H9 (cell line): ENCODE results near the gene SF1. TPM values are rescaled to one million over a fixed set of nuclear protein-coding genes. Genes with fewer than 3 reads are reported as not detected.

Source experiments
- DNase-seq: peaks from one replicate; pipeline ENCODE4 v3.0.0-alpha.2; 2017
- H2AFZ ChIP-seq: one replicate; pipeline ENCODE4 v1.6.1; 2013; ENCODE audit warnings: mild to moderate bottlenecking, low read length, control low read depth, moderate library complexity
- H2AK5ac ChIP-seq: 2 replicates; pipeline ENCODE4 v1.6.1; 2013; ENCODE audit warnings: low read length, control low read depth, mixed read lengths; ENCODE audit not compliant: insufficient read length
- H2BK120ac ChIP-seq: one replicate; pipeline ENCODE4 v1.6.1; 2013; ENCODE audit warnings: low read depth, mild to moderate bottlenecking, low read length, control low read depth, inconsistent platforms; ENCODE audit not compliant: poor library complexity, severe bottlenecking
- H2BK12ac ChIP-seq: 2 replicates; pipeline ENCODE4 v1.6.1; 2013; ENCODE audit warnings: low read length, control low read depth, mixed read lengths, low read depth; ENCODE audit not compliant: insufficient read length
- H2BK15ac ChIP-seq: 2 replicates; pipeline ENCODE4 v1.6.1; 2013; ENCODE audit warnings: low read depth, low read length, control low read depth
- H2BK20ac ChIP-seq: one replicate; pipeline ENCODE4 v1.6.1; 2013; ENCODE audit warnings: low read depth, mild to moderate bottlenecking, low read length, control low read depth, inconsistent platforms; ENCODE audit not compliant: poor library complexity, severe bottlenecking
- H2BK5ac ChIP-seq: 2 replicates; pipeline ENCODE4 v1.6.1; 2013; ENCODE audit warnings: low read length, control low read depth, mixed read lengths; ENCODE audit not compliant: insufficient read length
- H3K14ac ChIP-seq: 2 replicates; pipeline ENCODE4 v1.6.1; 2013; ENCODE audit warnings: low read length, control low read depth; ENCODE audit not compliant: insufficient read depth
- H3K18ac ChIP-seq: 2 replicates; pipeline ENCODE4 v1.6.1; 2013; ENCODE audit warnings: low read depth, mild to moderate bottlenecking, mixed read lengths, low read length, control low read depth; ENCODE audit not compliant: insufficient read length
- H3K23ac ChIP-seq: 2 replicates; pipeline ENCODE4 v1.6.1; 2013; ENCODE audit warnings: low read length, control low read depth, mixed read lengths, low read depth; ENCODE audit not compliant: insufficient read length
- H3K23me2 ChIP-seq: 2 replicates; pipeline ENCODE4 v1.6.1; 2013; ENCODE audit warnings: low read depth, mild to moderate bottlenecking, mixed read lengths, low read length, control low read depth; ENCODE audit not compliant: insufficient read length, poor library complexity, severe bottlenecking
- H3K27ac ChIP-seq: 2 replicates; pipeline ENCODE4 v1.5.1; 2013; ENCODE audit warnings: low read length, control low read depth, mixed read lengths, low read depth; ENCODE audit not compliant: insufficient read length
- H3K27me3 ChIP-seq: 2 replicates; pipeline ENCODE4 v1.6.1; 2013; ENCODE audit warnings: low read length, control low read depth, inconsistent platforms; ENCODE audit not compliant: insufficient read depth
- H3K4ac ChIP-seq: 2 replicates; pipeline ENCODE4 v1.6.1; 2013; ENCODE audit warnings: low read depth, mild to moderate bottlenecking, control low read depth, inconsistent platforms, low read length, moderate library complexity
- H3K4me1 ChIP-seq: 2 replicates; pipeline ENCODE4 v1.6.1; 2013; ENCODE audit warnings: low read length, control low read depth, inconsistent platforms; ENCODE audit not compliant: insufficient read depth
- H3K4me2 ChIP-seq: 2 replicates; pipeline ENCODE4 v1.6.1; 2013; ENCODE audit warnings: low read length, control low read depth, mixed read lengths; ENCODE audit not compliant: insufficient read length, insufficient read depth
- H3K56ac ChIP-seq: 2 replicates; pipeline ENCODE4 v1.6.1; 2013; ENCODE audit warnings: low read depth, mild to moderate bottlenecking, mixed read lengths, low read length, control low read depth; ENCODE audit not compliant: insufficient read length
- H3K79me1 ChIP-seq: 2 replicates; pipeline ENCODE4 v1.6.1; 2013; ENCODE audit warnings: low read depth, mild to moderate bottlenecking, moderate library complexity, low read length, control low read depth, inconsistent platforms; ENCODE audit not compliant: insufficient read depth, poor library complexity, severe bottlenecking
- H3K79me2 ChIP-seq: 2 replicates; pipeline ENCODE4 v1.6.1; 2013; ENCODE audit warnings: low read length, control low read depth, inconsistent platforms; ENCODE audit not compliant: insufficient read depth
- H3K9ac ChIP-seq: 2 replicates; pipeline ENCODE4 v1.6.1; 2013; ENCODE audit warnings: low read length, control low read depth, mixed read lengths; ENCODE audit not compliant: insufficient read length; ENCODE audit errors: extremely low read depth
- H3K9me3 ChIP-seq: one replicate; pipeline ENCODE4 v1.6.1; 2013; ENCODE audit warnings: low read depth, low read length, inconsistent platforms; ENCODE audit not compliant: control insufficient read depth
- H3T11ph ChIP-seq: one replicate; pipeline ENCODE4 v1.6.1; 2013; ENCODE audit warnings: mild to moderate bottlenecking, low read length, control low read depth, inconsistent platforms
- H4K20me1 ChIP-seq: one replicate; pipeline ENCODE4 v1.6.1; 2013; ENCODE audit not compliant: control insufficient read depth, insufficient read length, insufficient read depth
- H4K5ac ChIP-seq: 2 replicates; pipeline ENCODE4 v1.6.1; 2013; ENCODE audit warnings: low read depth, mild to moderate bottlenecking, mixed read lengths, low read length, control low read depth; ENCODE audit not compliant: insufficient read length
- H4K8ac ChIP-seq: replicated peaks from 2 replicates; pipeline ENCODE4 v1.6.1; 2013; ENCODE audit warnings: low read length, control low read depth, mixed read lengths, low read depth; ENCODE audit not compliant: insufficient read length
- H4K91ac ChIP-seq: 2 replicates; pipeline ENCODE4 v1.6.1; 2013; ENCODE audit warnings: low read depth, mild to moderate bottlenecking, moderate library complexity, mixed read lengths, low read length, control low read depth; ENCODE audit not compliant: insufficient read length
- H3K27ac Mint-ChIP-seq, 3 experiments: 2 replicates in 2 of 3; 3 replicates in 1 of 3; pipeline ENCODE4 v1.8.0; 2020 to 2021; ENCODE audit warnings: mixed read lengths in 3 of 3, mild to moderate bottlenecking in 1 of 3, moderate library complexity in 1 of 3
- H3K27me3 Mint-ChIP-seq: 2 replicates; pipeline ENCODE4 v1.8.0; 2021; ENCODE audit warnings: low read depth, mild to moderate bottlenecking, moderate library complexity, mixed read lengths
- H3K36me3 Mint-ChIP-seq, 3 experiments: 2 replicates in 2 of 3; 3 replicates in 1 of 3; pipeline ENCODE4 v1.8.0; 2020 to 2021; ENCODE audit warnings: low read depth in 3 of 3, mixed read lengths in 3 of 3; ENCODE audit not compliant: insufficient read depth in 1 of 3
- H3K4me1 Mint-ChIP-seq, 2 experiments: 2 replicates each; pipeline ENCODE4 v1.8.0; 2020; ENCODE audit warnings: mixed read lengths in 2 of 2
- H3K4me3 Mint-ChIP-seq, 2 experiments: 2 replicates in 1 of 2; 3 replicates in 1 of 2; pipeline ENCODE4 v1.8.0; 2020 to 2021; ENCODE audit warnings: mild to moderate bottlenecking in 2 of 2, mixed read lengths in 2 of 2, moderate library complexity in 1 of 2
- H3K9me3 Mint-ChIP-seq, 2 experiments: 2 replicates in 1 of 2; 3 replicates in 1 of 2; pipeline ENCODE4 v1.8.0; 2020; ENCODE audit warnings: mild to moderate bottlenecking in 2 of 2, mixed read lengths in 2 of 2, moderate library complexity in 1 of 2
- CTCF ChIP-seq: fragments of 200-600 bp; sonication (generic); conservative IDR thresholded peaks from 3 replicates; pipeline ENCODE4 v1.8.0; 2021; ENCODE audit warnings: antibody characterized with exemption, mild to moderate bottlenecking
- WGBS: extraction: QIAGEN DNeasy Blood & Tissue Kit; methylation state at CpG from one replicate; pipeline ENCODE4 v1.1.7; 2013; ENCODE audit warnings: missing lambda C conversion rate, low lambda C conversion rate, mixed read lengths; ENCODE audit not compliant: insufficient read length; ENCODE audit errors: extremely low coverage; 5-methylcytosine and 5-hydroxymethylcytosine counted together
- total RNA-seq: library from RNA; stranded (reverse); gene quantifications from 2 replicates; pipeline ENCODE4 v1.2.1, GENCODE V29; 2021

Gene SF1
- total RNA-seq, 1 experiment from 2014 or later: 528 TPM

- no peak overlapping the region for H4K8ac ChIP-seq
- no peak for TF ChIP-seq CTCF
- no peak overlapping the region for H2BK12ac ChIP-seq
- no peak overlapping the region for H2BK120ac ChIP-seq
- Mint-ChIP-seq H3K27ac (0 out of 7 replicates have a peak overlapping the region, but pooled peaks of 1 of the 3 experiments have one; percentile 44), H3K9me3 (no peaks in the 10 kb centered on the region; a peak in 1 of 5 replicates), H3K4me3 (no peak overlapping the region), H3K4me1 (peaks cover 0 to under 1% of the 10 kb centered on the region in 2 experiments; a peak in 1 of 4 replicates), H3K36me3 (no peaks in the 10 kb centered on the region), H3K27me3 (no peaks in the 10 kb centered on the region; the same call in 1 of the 2 replicates)
- no peak overlapping the region for H3K14ac ChIP-seq
- no peak overlapping the region for H3T11ph ChIP-seq
- no peaks in the 10 kb centered on the region for H3K79me1 ChIP-seq
- H2BK20ac ChIP-seq: no peak overlapping the region
- H4K5ac ChIP-seq: no peak overlapping the region
- H3K79me2 ChIP-seq: no peaks in the 10 kb centered on the region
- no CpG with 5 or more reads among the region's 7 CpGs for WGBS
- H2BK5ac ChIP-seq: no peak overlapping the region
- H3K18ac ChIP-seq: no peak overlapping the region
- no peak overlapping the region for H2BK15ac ChIP-seq
- no peak overlapping the region for H2AK5ac ChIP-seq
- H3K56ac ChIP-seq: no peak overlapping the region
- H3K9me3 ChIP-seq: no peaks in the 10 kb centered on the region
- H3K4me1 ChIP-seq: no peaks in the 10 kb centered on the region
- no peak overlapping the region for H3K27ac ChIP-seq
- no peak overlapping the region for H3K4ac ChIP-seq
- H4K91ac ChIP-seq: no peak overlapping the region
- H3K9ac ChIP-seq: no peak overlapping the region
- no peak for DNase-seq
- no peaks in the 10 kb centered on the region for H4K20me1 ChIP-seq
- no peak overlapping the region for H3K4me2 ChIP-seq
- no peaks in the 10 kb centered on the region for H3K27me3 ChIP-seq
- no peak overlapping the region for H3K23ac ChIP-seq
- peaks cover 11% of the 10 kb centered on the region for H3K23me2 ChIP-seq
- no peak overlapping the region for H2AFZ ChIP-seq
These were observed 36.4 kb upstream of the SF1 start for GRCh38 chr11:64814712-64815187.
